ENCODE measurements around the gene PFDN1. TPM values are rescaled to one million over a fixed set of nuclear protein-coding genes. Genes with fewer than 3 reads are reported as not detected.
A peak's percentile ranks its signal among the peaks of the same experiment; 100 is the strongest.

PFDN1 gene
- total and polyA plus RNA-seq, 9 of the 15 experiments (the other 6 are each of a cell fraction or from before 2014, with no cell fraction given), result 45.5 to 215 (median 78.0) TPM

DNA sequence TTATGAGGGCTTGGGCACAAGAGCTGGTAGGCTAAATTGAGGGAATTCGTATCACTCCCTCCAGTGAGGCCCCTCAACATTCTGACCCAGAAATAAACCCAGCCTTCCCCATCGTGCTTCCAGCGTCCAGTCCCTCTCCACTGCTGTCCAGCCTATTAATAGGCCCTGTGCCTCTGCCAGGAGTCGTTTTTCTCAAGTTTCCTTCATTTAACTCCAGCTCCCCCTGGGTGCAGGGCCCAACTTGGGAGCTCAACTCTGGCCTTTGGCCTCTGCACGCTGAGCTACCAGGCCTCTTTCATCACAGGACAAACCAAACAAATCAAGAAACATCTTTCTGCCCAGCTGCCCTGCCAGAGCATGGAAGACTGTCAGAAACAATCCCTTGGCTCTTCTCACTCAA is 33.5 kb upstream of the PFDN1 start:
- POLR2A ChIA-PET, result interaction anchor here (0.6 to 2.9 kb wide), 5 partner anchors 10 to 198 kb away, joined by 3 to 19 read pairs (median 4); partner anchors contain the start of gene HBEGF
- no TSS peak for BruUV-seq (replicated peaks)
- WGBS (ENCODE audit: insufficient coverage, low coverage, missing lambda C conversion rate), result 28% methylated on average over 5 of the region's 5 CpGs

More for the DNA sequence above, 33.5 kb upstream of the PFDN1 start:
- TF ChIP-seq MYNN (IDR thresholded peaks at IDR 0.05), result no peak
- no peak for TF ChIP-seq MYNN (CRISPR knock-in tag; IDR thresholded peaks at IDR 0.05)
- TF ChIP-seq ZNF274 (IDR thresholded peaks at IDR 0.05; ENCODE audit: borderline replicate concordance, low read depth, low read length), result no peak
- TF ChIP-seq TFAP4 (CRISPR knock-in tag; IDR thresholded peaks at IDR 0.05; ENCODE audit: borderline replicate concordance), result no peak
- TF ChIP-seq KLF6 (CRISPR knock-in tag; IDR thresholded peaks at IDR 0.05; ENCODE audit: borderline replicate concordance), result no peak
- TF ChIP-seq KLF10 (CRISPR knock-in tag; IDR thresholded peaks at IDR 0.05), result no peak
- TF ChIP-seq, protein P1, sequence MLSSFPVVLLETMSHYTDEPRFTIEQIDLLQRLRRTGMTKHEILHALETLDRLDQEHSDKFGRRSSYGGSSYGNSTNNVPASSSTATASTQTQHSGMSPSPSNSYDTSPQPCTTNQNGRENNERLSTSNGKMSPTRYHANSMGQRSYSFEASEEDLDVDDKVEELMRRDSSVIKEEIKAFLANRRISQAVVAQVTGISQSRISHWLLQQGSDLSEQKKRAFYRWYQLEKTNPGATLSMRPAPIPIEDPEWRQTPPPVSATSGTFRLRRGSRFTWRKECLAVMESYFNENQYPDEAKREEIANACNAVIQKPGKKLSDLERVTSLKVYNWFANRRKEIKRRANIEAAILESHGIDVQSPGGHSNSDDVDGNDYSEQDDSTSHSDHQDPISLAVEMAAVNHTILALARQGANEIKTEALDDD (IDR thresholded peaks at IDR 0.05), result no peak
- TF ChIP-seq HDAC8 (tag; IDR thresholded peaks at IDR 0.05), result no peak
- no peak for TF ChIP-seq PCBP1 (IDR thresholded peaks at IDR 0.05; ENCODE audit: low read depth, low read length, poor library complexity, severe bottlenecking)
- no peak for TF ChIP-seq KDM2B (CRISPR knock-in tag; IDR thresholded peaks at IDR 0.05)
- TF ChIP-seq SMAD4 (CRISPR knock-in tag; conservative IDR thresholded peaks at IDR 0.05), result no peak
- no peak for TF ChIP-seq HNRNPUL1 (IDR thresholded peaks at IDR 0.05; ENCODE audit: low read length)
- no peak for TF ChIP-seq ADNP (tag; IDR thresholded peaks at IDR 0.05)
- no peak for TF ChIP-seq ZNF75A (CRISPR knock-in tag; IDR thresholded peaks at IDR 0.05)
- TF ChIP-seq NR2C1 (IDR thresholded peaks at IDR 0.05), result no peak
- no peak for TF ChIP-seq NR2C1 (tag; IDR thresholded peaks at IDR 0.05)
- intact Hi-C loops (cut with micrococcal nuclease), result no loop called here
- Histone ChIP-seq H3K27me3 (ENCODE audit: control insufficient read depth in 2 of 2, insufficient read depth in 2 of 2, low read length in 2 of 2) (no peaks in the 10 kb centered on the region), H3K9me3 (replicated peaks; ENCODE audit: control insufficient read depth, insufficient read depth, low read depth, low read length) (no peaks in the 10 kb centered on the region), H3K36me3 (ENCODE audit: control insufficient read depth, insufficient read depth, low read length) (no peaks in the 10 kb centered on the region), H3K4me3 (no peak overlapping the region), H3K9me1 (ENCODE audit: control insufficient read depth, insufficient read depth, low read length) (no peaks in the 10 kb centered on the region), H3K4me1 (replicated peaks in 1 of 2; ENCODE audit: control insufficient read depth in 2 of 2, insufficient read depth in 2 of 2, low read length in 2 of 2) (no peaks in the 10 kb centered on the region), H2AFZ (ENCODE audit: low read depth, low read length) (no peak overlapping the region), H4K20me1 (replicated peaks; ENCODE audit: control insufficient read depth, insufficient read depth, low read length) (no peaks in the 10 kb centered on the region), H3K9ac (ENCODE audit: insufficient read depth in 1 of 2, low read depth in 2 of 2, low read length in 2 of 2) (no peak overlapping the region; a peak in 1 of 4 replicates), H3K4me2 (ENCODE audit: insufficient read depth, low read length) (no peak overlapping the region), H3K79me2 (ENCODE audit: control insufficient read depth, insufficient read depth, low read length) (no peaks in the 10 kb centered on the region), H3K27ac (ENCODE audit: extremely low read depth, low read depth, low read length) (no peak overlapping the region)
- FAIRE-seq (no peak), DNase-seq (ENCODE audit: extremely low read depth in 1 of 4, low spot score in 3 of 4) (no peak), ATAC-seq (peak; percentile 25; the same call in 1 of the 3 replicates)
- CTCF ChIA-PET (ENCODE audit: low intra/inter-chr PET ratio), result no interaction called here
- in situ Hi-C loops (cut with MboI), result no loop called here

All from K562 (cell line).